Upper lobe of right lung (tissue), 1 donor: ENCODE results near the gene ZNF557. TPM values are rescaled to one million over a fixed set of nuclear protein-coding genes. Genes with fewer than 3 reads are reported as not detected.

ENCODE experiments used
- ATAC-seq: fragments of 200-7000 bp; cut with Tn5 transposase; one replicate; pipeline ENCODE4 v1.9.1; 2020; ENCODE audit warnings: mild to moderate bottlenecking, moderate library complexity
- DNase-seq: peaks from one replicate; pipeline ENCODE4 v3.0.0-alpha.2; 2020
- H3K27ac ChIP-seq: fragments of 200-600 bp; one replicate; pipeline ENCODE4 v1.8.0; 2022
- H3K27me3 ChIP-seq: fragments of 200-600 bp; one replicate; pipeline ENCODE4 v1.8.0; 2022; ENCODE audit warnings: mild to moderate bottlenecking
- H3K36me3 ChIP-seq: fragments of 200-600 bp; one replicate; pipeline ENCODE4 v1.8.0; 2022
- H3K4me1 ChIP-seq: fragments of 200-600 bp; one replicate; pipeline ENCODE4 v1.8.0; 2022
- H3K4me3 ChIP-seq: fragments of 200-600 bp; one replicate; pipeline ENCODE4 v1.8.0; 2022; ENCODE audit warnings: mild to moderate bottlenecking
- H3K9me3 ChIP-seq: fragments of 200-600 bp; one replicate; pipeline ENCODE4 v1.8.0; 2022
- intact Hi-C: fragments of 100-400 bp; cut with DNase I; formaldehyde crosslinking; loops from one replicate; pipeline ENCODE4 v1.11.0; 2022
- total RNA-seq: library from RNA; stranded (reverse); fragmentation: NEBNext Ultra II Directional; extraction: Animal tissue kit (Norgen Biotek cat#: 25700); gene quantifications from one replicate; pipeline ENCODE4 v1.2.1, GENCODE V29; 2021
- TF ChIP-seq, protein P1 (sequence below): fragments of 200-600 bp; IDR thresholded peaks from one replicate; pipeline ENCODE4 v1.8.0; 2022; ENCODE audit warnings: antibody characterized with exemption
- donor health status: DM: no; HTN: yes; CAD: no; lungs with severe emphysema.

Gene ZNF557
- total RNA-seq, 1 donor from 2014 or later, result 11.1 TPM

DNA sequence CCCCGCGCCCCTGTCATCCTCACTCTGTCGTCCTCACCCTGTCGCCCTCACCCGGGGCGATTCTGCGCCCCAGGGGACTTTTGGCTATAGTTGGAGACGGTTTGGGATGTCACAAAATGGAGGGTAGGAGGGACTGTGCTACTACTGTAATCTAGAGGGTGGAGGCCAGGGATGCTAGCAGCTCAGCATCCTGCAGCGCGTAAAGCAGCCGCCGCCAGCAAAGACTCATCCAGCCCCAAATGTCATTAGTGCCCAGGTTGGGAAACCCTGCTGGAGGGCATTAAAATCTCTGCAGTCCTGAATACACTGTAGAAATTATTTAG lies 362 bp downstream of the ZNF557 start:
- H3K36me3 ChIP-seq, result peaks cover 39% of the 10 kb centered on the region
- H3K27me3 ChIP-seq, result no peaks in the 10 kb centered on the region
- ATAC-seq (no peak), DNase-seq (no peak)
- no peaks in the 10 kb centered on the region for H3K9me3 ChIP-seq
- intact Hi-C loops, result no loop called here
- H3K4me1 ChIP-seq, result peaks cover 8% of the 10 kb centered on the region
- H3K27ac ChIP-seq, result peak overlapping the region; percentile 89
- TF ChIP-seq, protein P1, sequence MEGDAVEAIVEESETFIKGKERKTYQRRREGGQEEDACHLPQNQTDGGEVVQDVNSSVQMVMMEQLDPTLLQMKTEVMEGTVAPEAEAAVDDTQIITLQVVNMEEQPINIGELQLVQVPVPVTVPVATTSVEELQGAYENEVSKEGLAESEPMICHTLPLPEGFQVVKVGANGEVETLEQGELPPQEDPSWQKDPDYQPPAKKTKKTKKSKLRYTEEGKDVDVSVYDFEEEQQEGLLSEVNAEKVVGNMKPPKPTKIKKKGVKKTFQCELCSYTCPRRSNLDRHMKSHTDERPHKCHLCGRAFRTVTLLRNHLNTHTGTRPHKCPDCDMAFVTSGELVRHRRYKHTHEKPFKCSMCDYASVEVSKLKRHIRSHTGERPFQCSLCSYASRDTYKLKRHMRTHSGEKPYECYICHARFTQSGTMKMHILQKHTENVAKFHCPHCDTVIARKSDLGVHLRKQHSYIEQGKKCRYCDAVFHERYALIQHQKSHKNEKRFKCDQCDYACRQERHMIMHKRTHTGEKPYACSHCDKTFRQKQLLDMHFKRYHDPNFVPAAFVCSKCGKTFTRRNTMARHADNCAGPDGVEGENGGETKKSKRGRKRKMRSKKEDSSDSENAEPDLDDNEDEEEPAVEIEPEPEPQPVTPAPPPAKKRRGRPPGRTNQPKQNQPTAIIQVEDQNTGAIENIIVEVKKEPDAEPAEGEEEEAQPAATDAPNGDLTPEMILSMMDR, result no peak
- H3K4me3 ChIP-seq, result peak overlapping the region; percentile 99

DNA sequence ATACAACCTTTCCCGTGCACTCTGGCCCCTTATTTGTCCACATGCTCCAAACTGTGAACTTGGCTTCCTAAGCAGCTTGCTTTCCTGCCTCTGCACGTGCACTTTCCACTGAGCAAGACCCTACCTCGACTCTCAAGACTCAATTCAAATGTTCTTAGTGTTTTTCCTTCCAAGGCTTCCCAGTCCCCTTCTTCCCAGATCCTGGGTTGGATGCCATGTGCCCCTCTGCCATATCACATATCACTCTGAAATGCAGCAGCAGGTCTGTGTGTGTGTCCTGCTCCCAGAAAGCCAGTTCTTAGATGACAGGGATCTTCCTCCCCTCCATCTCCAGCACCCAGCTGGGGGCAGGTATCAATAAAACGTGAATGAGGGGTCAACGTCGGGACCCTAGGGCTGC lies 3.0 kb downstream of the ZNF557 start:
- Histone ChIP-seq H3K9me3 (peaks cover 4% of the 10 kb centered on the region), H3K4me3 (no peak overlapping the region), H3K36me3 (peaks cover 66% of the 10 kb centered on the region), H3K27ac (no peak overlapping the region), H3K4me1 (peaks cover 8% of the 10 kb centered on the region), H3K27me3 (no peaks in the 10 kb centered on the region)
- DNase-seq (no peak), ATAC-seq (no peak)
- intact Hi-C loops, result no loop called here
- TF ChIP-seq, protein P1, result no peak

DNA sequence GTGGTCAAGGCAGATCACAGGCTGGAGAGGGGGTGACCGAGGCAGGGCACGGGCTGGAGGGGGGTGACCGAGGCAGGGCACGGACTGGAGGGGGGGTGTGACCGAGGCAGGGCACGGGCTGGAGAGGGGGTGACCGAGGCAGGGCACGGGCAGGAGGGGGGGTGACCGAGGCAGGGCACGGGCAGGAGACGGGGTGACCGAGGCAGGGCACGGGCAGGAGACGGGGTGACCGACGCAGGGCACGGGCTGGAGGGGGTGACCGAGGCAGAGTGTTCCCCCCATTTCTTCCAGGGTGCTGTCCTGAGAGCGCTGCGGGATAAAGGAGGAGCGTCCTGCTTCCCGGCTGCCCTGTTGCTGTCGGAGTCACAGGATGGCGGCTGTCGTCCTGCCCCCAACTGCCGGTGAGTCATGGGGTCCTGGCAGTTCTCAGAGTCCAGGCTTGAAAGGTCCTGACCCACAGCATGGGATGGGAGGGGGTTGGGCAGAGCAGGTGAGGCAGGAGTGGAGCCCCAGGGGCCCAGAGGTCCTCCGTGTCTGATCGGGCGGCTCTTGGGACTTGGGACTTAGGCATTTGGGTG lies 5.3 kb downstream of the ZNF557 start:
- intact Hi-C loops, result no loop called here
- Histone ChIP-seq H3K36me3 (peaks cover 88% of the 10 kb centered on the region), H3K9me3 (peaks cover 26% of the 10 kb centered on the region), H3K27me3 (no peaks in the 10 kb centered on the region), H3K4me3 (no peak overlapping the region), H3K27ac (no peak overlapping the region), H3K4me1 (peaks cover 8% of the 10 kb centered on the region)
- DNase-seq (no peak), ATAC-seq (no peak)
- TF ChIP-seq, protein P1, result no peak

DNA sequence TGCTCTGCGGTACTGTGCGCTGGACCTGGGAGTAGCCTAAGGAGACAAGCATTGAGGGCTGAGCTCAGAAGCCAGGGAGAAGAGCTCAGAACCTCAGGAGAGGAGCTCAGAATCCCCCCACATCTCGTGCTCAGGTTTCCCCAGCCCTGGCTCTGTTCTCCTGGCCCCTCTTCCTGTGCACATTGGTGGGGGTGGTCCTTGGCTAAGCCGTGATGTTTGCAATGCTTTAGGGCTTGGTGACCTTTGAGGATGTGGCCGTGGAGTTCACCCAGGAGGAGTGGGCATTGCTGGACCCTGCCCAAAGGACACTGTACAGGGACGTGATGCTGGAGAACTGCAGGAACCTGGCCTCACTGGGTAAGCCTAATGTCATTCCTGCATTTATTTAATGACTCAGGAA lies 6.6 kb downstream of the ZNF557 start:
- H3K4me3 ChIP-seq, result no peak overlapping the region
- no peak overlapping the region for H3K27ac ChIP-seq
- no peaks in the 10 kb centered on the region for H3K27me3 ChIP-seq
- DNase-seq (no peak), ATAC-seq (no peak)
- peaks cover 38% of the 10 kb centered on the region for H3K9me3 ChIP-seq
- H3K36me3 ChIP-seq, result peaks cover 97% of the 10 kb centered on the region
- no peaks in the 10 kb centered on the region for H3K4me1 ChIP-seq
- TF ChIP-seq, protein P1, result no peak
- intact Hi-C loops, result no loop called here

DNA sequence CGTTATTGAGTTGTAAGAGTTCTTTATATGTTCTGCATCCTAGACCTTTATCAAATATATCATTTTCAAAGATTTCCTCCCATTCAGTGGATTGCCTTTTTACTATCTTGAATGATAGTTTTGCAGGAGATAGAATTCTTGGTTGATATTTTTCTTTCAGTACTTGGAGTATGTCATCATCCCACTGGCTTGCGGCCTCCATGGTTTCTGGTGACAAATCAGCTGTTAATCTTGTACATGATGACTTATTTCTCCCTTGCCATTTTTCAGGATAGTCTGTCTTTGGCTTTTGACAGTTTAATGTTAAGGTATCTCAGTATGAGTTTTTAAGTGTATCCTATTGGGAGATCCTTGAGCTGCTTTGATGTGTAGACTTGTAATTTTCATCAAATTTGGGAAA lies 8.5 kb downstream of the ZNF557 start:
- H3K4me1 ChIP-seq, result no peaks in the 10 kb centered on the region
- H3K27ac ChIP-seq, result no peak overlapping the region
- intact Hi-C loops, result no loop called here
- ATAC-seq, result no peak
- no peaks in the 10 kb centered on the region for H3K27me3 ChIP-seq
- TF ChIP-seq, protein P1, result no peak
- DNase-seq, result no peak
- H3K36me3 ChIP-seq, result peaks cover 97% of the 10 kb centered on the region
- no peak overlapping the region for H3K4me3 ChIP-seq
- peaks cover 56% of the 10 kb centered on the region for H3K9me3 ChIP-seq
